Neuronal stem cell (in vitro differentiated cells): ENCODE results near the gene ALPL.

ENCODE experiments used
- DNase-seq: peaks from one replicate; pipeline ENCODE4 v3.0.0-alpha.2; 2013; ENCODE audit warnings: low spot score
- H2AFZ ChIP-seq: one replicate; pipeline ENCODE4 v1.6.1; 2013; ENCODE audit warnings: mild to moderate bottlenecking, low read length, inconsistent platforms
- H2AK5ac ChIP-seq: 2 replicates; pipeline ENCODE4 v1.6.1; 2013; ENCODE audit warnings: low read depth, mild to moderate bottlenecking, inconsistent platforms, low read length, moderate library complexity, mixed read lengths
- H2BK120ac ChIP-seq: 2 replicates; pipeline ENCODE4 v1.6.1; 2013; ENCODE audit warnings: low read depth, mild to moderate bottlenecking, inconsistent platforms, low read length, moderate library complexity, mixed read lengths
- H2BK12ac ChIP-seq: one replicate; pipeline ENCODE4 v1.6.1; 2013; ENCODE audit warnings: low read length, inconsistent platforms
- H2BK15ac ChIP-seq: 2 replicates; pipeline ENCODE4 v1.6.1; 2013; ENCODE audit warnings: mild to moderate bottlenecking, low read length, inconsistent platforms, mixed read lengths
- H2BK5ac ChIP-seq: one replicate; pipeline ENCODE4 v1.6.1; 2013; ENCODE audit warnings: inconsistent platforms, mild to moderate bottlenecking, low read length, moderate library complexity
- H3K14ac ChIP-seq: one replicate; pipeline ENCODE4 v1.6.1; 2013; ENCODE audit warnings: low read length, inconsistent platforms
- H3K18ac ChIP-seq: 2 replicates; pipeline ENCODE4 v1.6.1; 2013; ENCODE audit warnings: low read length, inconsistent platforms
- H3K23ac ChIP-seq: 2 replicates; pipeline ENCODE4 v1.6.1; 2013; ENCODE audit warnings: low read depth, mild to moderate bottlenecking, mixed read lengths, low read length, inconsistent platforms; ENCODE audit not compliant: poor library complexity
- H3K27ac ChIP-seq: replicated peaks from 3 replicates; pipeline ENCODE4 v1.5.1; 2013; ENCODE audit warnings: low read length, inconsistent platforms
- H3K27me3 ChIP-seq, 3 experiments: 2 replicates each; pipeline ENCODE4 v1.6.1; 2013; ENCODE audit warnings: low read length in 3 of 3, mild to moderate bottlenecking in 2 of 3, inconsistent platforms in 1 of 3, low read depth in 1 of 3, mixed read lengths in 1 of 3, moderate library complexity in 1 of 3; ENCODE audit not compliant: control insufficient read depth in 3 of 3, insufficient read depth in 3 of 3
- H3K36me3 ChIP-seq, 2 donors: replicated peaks in 1 of 2; 2 replicates each; pipeline ENCODE4 v1.6.1; 2013; ENCODE audit warnings: low read length in 2 of 2; ENCODE audit not compliant: control insufficient read depth in 2 of 2, insufficient read depth in 2 of 2
- H3K4ac ChIP-seq: 2 replicates; pipeline ENCODE4 v1.6.1; 2013; ENCODE audit warnings: inconsistent platforms, mild to moderate bottlenecking, low read length, moderate library complexity
- H3K4me1 ChIP-seq, 2 donors: 1 replicate in 1 of 2; 2 replicates in 1 of 2; pipeline ENCODE4 v1.6.1; 2013; ENCODE audit warnings: low read length in 2 of 2, low read depth in 1 of 2; ENCODE audit not compliant: control insufficient read depth in 2 of 2, insufficient read depth in 1 of 2
- H3K4me2 ChIP-seq: one replicate; pipeline ENCODE4 v1.6.1; 2013; ENCODE audit warnings: mild to moderate bottlenecking, low read length, inconsistent platforms; ENCODE audit not compliant: insufficient read depth, poor library complexity, severe bottlenecking
- H3K4me3 ChIP-seq, 2 donors: 2 replicates each; pipeline ENCODE4 v1.5.1; 2013; ENCODE audit warnings: low read length in 2 of 2, mild to moderate bottlenecking in 2 of 2, inconsistent platforms in 1 of 2, moderate library complexity in 1 of 2
- H3K79me1 ChIP-seq: one replicate; pipeline ENCODE4 v1.6.1; 2013; ENCODE audit warnings: low read depth, mild to moderate bottlenecking, inconsistent platforms, low read length, moderate library complexity
- H3K9ac ChIP-seq: one replicate; pipeline ENCODE4 v1.6.1; 2013; ENCODE audit warnings: mild to moderate bottlenecking, low read depth, low read length, inconsistent platforms; ENCODE audit not compliant: poor library complexity
- H3K9me3 ChIP-seq, 2 donors: replicated peaks in 1 of 2; 2 replicates each; pipeline versions ENCODE3 to v1.6.1; 2013; ENCODE audit warnings: low read length in 2 of 2, mild to moderate bottlenecking in 2 of 2, inconsistent platforms in 1 of 2, low read depth in 1 of 2, mixed read lengths in 1 of 2, moderate library complexity in 1 of 2; ENCODE audit not compliant: control insufficient read depth in 2 of 2, insufficient read depth in 1 of 2
- H4K8ac ChIP-seq: one replicate; pipeline ENCODE4 v1.6.1; 2013; ENCODE audit warnings: low read depth, mild to moderate bottlenecking, inconsistent platforms, low read length, moderate library complexity
- H4K91ac ChIP-seq: one replicate; pipeline ENCODE4 v1.6.1; 2013; ENCODE audit warnings: low read length, low read depth, mild to moderate bottlenecking, inconsistent platforms; ENCODE audit not compliant: poor library complexity
- WGBS, 2 donors: extraction: QIAGEN DNeasy Blood & Tissue Kit; methylation state at CpG; one replicate each; pipeline ENCODE4 v1.1.7; 2013; ENCODE audit warnings: missing lambda C conversion rate in 2 of 2, mixed read lengths in 1 of 2; ENCODE audit not compliant: insufficient read length in 2 of 2, insufficient replicate concordance in 1 of 2; ENCODE audit errors: extremely low coverage in 2 of 2; 5-methylcytosine and 5-hydroxymethylcytosine counted together

Gene ALPL

GRCh38 chr1:21621051-21621450 lies 111.8 kb downstream of the ALPL start:
- Histone ChIP-seq H3K23ac (no peak overlapping the region), H3K4me1 (peaks cover 11 to 14% of the 10 kb centered on the region in 2 donors), H3K18ac (no peak overlapping the region), H2BK15ac (no peak overlapping the region), H2AK5ac (no peak overlapping the region), H3K4me3 (no peak overlapping the region), H4K91ac (no peak overlapping the region), H3K14ac (no peak overlapping the region), H3K4ac (no peak overlapping the region), H2BK120ac (no peak overlapping the region), H3K9ac (no peak overlapping the region), H3K27me3 (peaks cover 0 to 62% (median 19%) of the 10 kb centered on the region in 3 experiments), H3K9me3 (no peaks in the 10 kb centered on the region), H2AFZ (no peak overlapping the region), H3K27ac (no peak overlapping the region), H2BK5ac (no peak overlapping the region), H4K8ac (no peak overlapping the region), H3K4me2 (no peak overlapping the region), H3K79me1 (no peaks in the 10 kb centered on the region), H3K36me3 (no peaks in the 10 kb centered on the region), H2BK12ac (no peak overlapping the region)
- no peak for DNase-seq
- no CpG with 5 or more reads among the region's 7 CpGs for WGBS, 2 donors

GRCh38 chr1:21621761-21622436 lies 112.7 kb downstream of the ALPL start:
- H3K4me1 ChIP-seq, result peaks cover 11 to 14% of the 10 kb centered on the region in 2 donors
- H3K36me3 ChIP-seq, result no peaks in the 10 kb centered on the region
- peak overlapping the region in 1 of 2 donors; percentile 74 for H3K4me3 ChIP-seq
- H2AFZ ChIP-seq, result no peak overlapping the region
- peak overlapping the region; percentile 45 for H3K23ac ChIP-seq
- H3K18ac ChIP-seq, result peak overlapping the region; percentile 84
- H2BK120ac ChIP-seq, result no peak overlapping the region
- DNase-seq, result no peak
- no peak overlapping the region for H3K14ac ChIP-seq
- H3K4ac ChIP-seq, result no peak overlapping the region
- H3K9ac ChIP-seq, result peak overlapping the region; percentile 2
- no peaks in the 10 kb centered on the region for H3K79me1 ChIP-seq
- no CpG with 5 or more reads among the region's 39 CpGs for WGBS, 2 donors
- H3K27ac ChIP-seq, result no peak overlapping the region
- no peak overlapping the region for H4K91ac ChIP-seq
- H3K9me3 ChIP-seq, result no peaks in the 10 kb centered on the region
- no peak overlapping the region for H4K8ac ChIP-seq
- peak overlapping the region; percentile 68 for H3K4me2 ChIP-seq
- H2BK12ac ChIP-seq, result no peak overlapping the region
- H2BK5ac ChIP-seq, result no peak overlapping the region
- H2AK5ac ChIP-seq, result peak overlapping the region; percentile 81
- peaks cover 0 to 62% (median 19%) of the 10 kb centered on the region in 3 experiments for H3K27me3 ChIP-seq
- H2BK15ac ChIP-seq, result peak overlapping the region; percentile 46

- H2BK15ac ChIP-seq, result peak overlapping the region; percentile 0
- H3K23ac ChIP-seq, result no peak overlapping the region
- H3K4me1 ChIP-seq, result peaks cover 11 to 14% of the 10 kb centered on the region in 2 donors
- H3K9me3 ChIP-seq, result no peaks in the 10 kb centered on the region
- peak overlapping the region in 1 of 2 donors; percentile 74 for H3K4me3 ChIP-seq
- no peak overlapping the region for H4K8ac ChIP-seq
- H3K79me1 ChIP-seq, result no peaks in the 10 kb centered on the region
- no peak overlapping the region for H3K27ac ChIP-seq
- WGBS, 2 donors, result no CpG with 5 or more reads among the region's 62 CpGs
- no peak overlapping the region for H3K9ac ChIP-seq
- peak overlapping the region; percentile 68 for H3K4me2 ChIP-seq
- peak overlapping the region; percentile 97 for H2AK5ac ChIP-seq
- peak overlapping the region; percentile 86 for H3K18ac ChIP-seq
- H3K14ac ChIP-seq, result peak overlapping the region; percentile 72
- H2BK5ac ChIP-seq, result no peak overlapping the region
- H3K4ac ChIP-seq, result no peak overlapping the region
- no peak overlapping the region for H2BK120ac ChIP-seq
- no peak overlapping the region for H4K91ac ChIP-seq
- H3K36me3 ChIP-seq, result no peaks in the 10 kb centered on the region
- peak; percentile 51 for DNase-seq
- H2AFZ ChIP-seq, result no peak overlapping the region
- H2BK12ac ChIP-seq, result no peak overlapping the region
- peaks cover 0 to 62% (median 19%) of the 10 kb centered on the region in 3 experiments for H3K27me3 ChIP-seq
Measured at GRCh38 chr1:21622466-21623315, 113.5 kb downstream of the ALPL start.

GRCh38 chr1:21623410-21623961 lies 114.3 kb downstream of the ALPL start:
- Histone ChIP-seq H3K27me3 (peaks cover 0 to 55% (median 19%) of the 10 kb centered on the region in 3 experiments), H3K23ac (no peak overlapping the region), H3K9ac (peak overlapping the region; percentile 54), H3K4me2 (no peak overlapping the region), H3K9me3 (no peaks in the 10 kb centered on the region), H4K8ac (no peak overlapping the region), H2BK12ac (peak overlapping the region; percentile 46), H3K36me3 (no peaks in the 10 kb centered on the region), H3K4me3 (no peak overlapping the region), H3K14ac (peak overlapping the region; percentile 47), H3K79me1 (no peaks in the 10 kb centered on the region), H2AFZ (no peak overlapping the region), H3K18ac (no peak overlapping the region), H4K91ac (no peak overlapping the region), H2BK120ac (no peak overlapping the region), H2BK5ac (no peak overlapping the region), H3K4me1 (peaks cover 11 to 12% of the 10 kb centered on the region in 2 donors), H2BK15ac (peak overlapping the region; percentile 0), H3K27ac (no peak overlapping the region), H3K4ac (no peak overlapping the region), H2AK5ac (peak overlapping the region; percentile 97)
- no CpG with 5 or more reads among the region's 10 CpGs for WGBS, 2 donors
- DNase-seq, result no peak
